AG20443 (cell line): ENCODE measurements around the gene NBPF26.
"Not testable (repeated sequence)": the region's sequence is repeated elsewhere in the genome, so short reads cannot be mapped to it uniquely, and the experiment has no call there.

ENCODE experiments used
- DNase-seq: peaks from one replicate; pipeline ENCODE4 v3.0.0; 2012; ENCODE audit warnings: low spot score, mixed read lengths

Gene NBPF26

DNA sequence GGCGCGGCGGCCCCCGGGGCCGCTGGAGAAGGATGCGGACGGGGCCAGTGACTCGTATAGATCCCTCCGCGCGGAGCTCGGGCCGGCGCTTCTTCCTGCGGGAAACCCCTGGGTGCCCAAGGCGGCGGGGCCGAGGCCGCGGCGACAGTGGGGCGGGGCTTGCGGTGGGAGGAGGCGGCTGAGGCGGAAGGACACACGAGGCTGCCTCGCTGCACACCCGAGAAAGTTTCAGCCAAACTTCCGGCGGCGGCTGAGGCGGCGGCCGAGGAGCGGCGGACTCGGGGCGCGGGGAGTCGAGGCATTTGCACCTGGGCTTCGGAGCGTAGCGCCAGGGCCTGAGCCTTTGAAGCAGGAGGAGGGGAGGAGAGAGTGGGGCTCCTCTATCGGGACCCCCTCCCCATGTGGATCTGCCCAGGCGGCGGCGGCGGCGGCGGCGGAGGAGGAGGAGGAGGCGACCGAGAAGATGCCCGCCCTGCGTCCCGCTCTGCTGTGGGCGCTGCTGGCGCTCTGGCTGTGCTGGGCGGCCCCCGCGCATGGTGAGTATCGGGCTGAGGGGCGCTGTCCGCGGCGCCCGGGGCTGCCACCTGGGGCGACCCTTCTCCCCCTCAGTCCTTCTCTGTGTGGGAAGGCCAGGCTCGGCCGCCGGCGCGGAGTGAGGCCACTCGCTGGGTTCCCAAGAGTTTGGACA lies at the start of gene NBPF26:
TSS of gene NBPF26 (plus strand) at position 231 of the 688 bp plus-strand sequence.
- DNase-seq = not testable (repeated sequence)

DNA sequence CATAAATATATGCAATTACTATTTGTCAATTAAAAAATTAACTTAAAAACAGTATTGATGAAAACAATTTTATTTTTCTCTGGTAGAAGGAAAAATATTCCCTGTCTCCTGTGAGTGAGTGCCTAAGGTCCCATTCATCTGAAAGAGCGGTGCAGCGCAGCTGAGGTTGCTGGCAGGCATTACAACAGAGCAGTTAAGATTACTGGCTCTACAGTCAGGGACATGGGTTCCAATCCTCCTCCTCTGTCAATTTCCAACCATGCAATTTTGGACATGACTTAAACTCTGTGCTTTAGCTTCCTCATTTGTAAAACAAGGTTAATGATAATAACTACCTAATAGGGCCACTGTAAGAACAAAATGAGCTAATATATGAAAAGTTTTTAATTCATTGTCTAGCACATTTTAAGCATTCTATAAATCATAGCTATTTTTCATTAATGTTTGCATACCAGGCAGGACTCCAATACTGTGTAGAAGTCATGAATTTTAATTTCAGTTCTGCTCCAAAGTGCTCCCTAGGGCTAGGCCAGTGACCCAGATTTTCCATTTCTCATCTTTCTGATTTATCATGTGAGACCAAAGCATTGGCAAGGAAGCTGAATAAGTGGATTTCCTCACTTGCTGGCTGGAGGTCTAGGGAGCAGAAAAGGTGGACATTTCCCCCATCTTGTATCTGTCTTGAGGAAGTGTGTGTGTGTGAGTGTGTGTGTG lies 43.5 kb upstream of the NBPF26 start:
- DNase-seq = not testable (repeated sequence)

DNA sequence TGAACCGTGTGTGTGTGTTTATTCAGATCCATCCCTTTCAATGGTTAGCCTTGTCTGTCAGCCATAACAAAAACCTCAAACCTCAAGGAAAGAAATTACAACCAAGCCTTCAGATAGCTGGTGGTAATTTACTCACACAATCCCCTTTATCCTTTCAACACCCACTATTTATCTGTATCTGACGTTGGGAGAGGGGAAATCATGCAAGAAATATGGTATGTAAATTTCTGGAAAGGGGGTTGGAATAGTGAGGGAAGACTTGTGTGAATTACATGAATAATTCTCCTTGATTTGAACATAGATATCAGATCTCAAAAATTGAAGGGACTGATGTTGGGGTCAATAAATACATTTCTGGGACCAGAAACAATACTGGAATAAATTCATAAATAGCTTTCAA lies 42.8 kb upstream of the NBPF26 start:
- DNase-seq = not testable (repeated sequence)

- DNase-seq = not testable (repeated sequence)
Observed at GRCh38 chr1:120684397-120684796, 39.3 kb upstream of the NBPF26 start.

DNA sequence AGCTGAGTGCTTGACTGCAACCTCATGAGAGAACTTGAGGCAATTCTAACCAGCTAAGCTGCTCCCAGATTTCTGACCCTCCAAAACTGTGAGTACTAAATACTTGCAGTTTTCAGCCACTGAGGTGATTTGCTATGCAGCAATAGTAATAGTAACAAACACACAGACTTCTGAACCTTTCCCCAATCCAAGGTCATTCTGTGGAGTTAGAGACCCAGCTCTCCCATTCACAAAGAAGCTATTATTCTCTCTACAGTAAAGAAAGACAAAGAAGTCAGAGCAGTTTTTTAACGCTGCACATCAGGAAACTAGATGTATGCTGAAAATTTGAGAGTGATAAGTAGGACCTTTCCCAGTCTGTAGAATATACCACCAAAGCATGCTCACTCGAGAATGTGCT lies 38.1 kb upstream of the NBPF26 start:
- not testable (repeated sequence) for DNase-seq

DNA sequence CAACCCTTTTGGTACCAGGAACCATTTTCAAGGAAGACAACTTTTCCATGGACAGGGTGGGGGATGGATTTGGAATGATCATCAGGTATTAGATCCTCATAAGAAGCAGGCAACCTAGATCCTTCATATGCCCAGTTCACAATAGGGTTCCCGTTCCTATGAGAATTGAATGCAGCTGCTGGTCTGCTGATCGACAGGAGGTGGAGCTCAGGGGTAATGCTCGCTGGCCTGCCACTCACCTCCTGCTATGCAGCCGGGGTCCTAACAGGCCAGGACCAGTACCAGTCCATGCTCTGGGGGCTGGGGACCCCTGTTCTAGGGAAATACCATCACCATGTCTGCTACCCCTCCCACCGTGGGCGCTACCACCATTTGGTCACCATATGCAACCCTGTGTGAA lies 36.5 kb upstream of the NBPF26 start:
- DNase-seq = not testable (repeated sequence)

- DNase-seq = not testable (repeated sequence)
Observed at GRCh38 chr1:120700807-120701562, 22.8 kb upstream of the NBPF26 start.

GRCh38 chr1:120723358-120723714 lies 409 bp upstream of the NBPF26 start:
- not testable (repeated sequence) for DNase-seq

GRCh38 chr1:120724507-120724906 lies 762 bp downstream of the NBPF26 start:
- DNase-seq = not testable (repeated sequence)

DNA sequence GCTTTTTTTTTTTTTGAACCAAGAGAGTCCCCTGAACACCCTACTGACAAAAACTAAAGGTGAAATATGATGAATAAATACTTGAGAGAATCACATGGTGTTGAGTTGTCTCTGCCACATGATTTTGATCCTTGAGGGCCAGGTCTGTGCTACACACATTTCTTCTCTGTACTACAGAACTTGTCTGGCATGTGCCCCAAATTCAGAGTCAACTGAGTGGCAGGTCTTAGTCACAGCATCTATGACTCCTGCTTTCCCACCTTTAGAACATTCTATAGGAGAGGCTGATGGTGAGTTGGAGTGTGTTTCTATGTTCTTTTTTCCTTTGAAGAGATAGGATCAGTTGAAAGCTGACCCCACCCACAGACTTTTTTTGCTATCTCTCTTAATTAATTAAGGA lies 5.1 kb downstream of the NBPF26 start:
- not testable (repeated sequence) for DNase-seq

DNA sequence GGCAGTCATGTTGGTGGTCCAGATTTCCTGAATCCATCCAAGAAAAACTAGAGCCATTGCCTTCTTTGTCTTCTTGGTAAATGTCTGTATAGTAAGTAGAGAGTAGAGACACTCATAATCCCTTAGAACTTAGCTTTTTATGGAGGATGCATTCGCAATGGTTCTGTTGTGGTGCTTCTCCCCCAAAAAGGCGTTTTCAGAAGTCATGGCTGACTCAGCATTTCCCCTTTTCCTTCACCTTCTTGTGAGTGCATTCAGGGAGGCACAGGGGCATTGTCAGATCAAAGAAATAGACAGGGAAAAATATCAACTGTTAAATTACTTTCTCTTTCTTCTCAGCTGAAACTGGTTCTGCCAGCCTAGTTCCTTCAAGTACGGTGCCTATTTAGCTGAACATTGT lies 45.3 kb downstream of the NBPF26 start:
- DNase-seq = not testable (repeated sequence)

DNA sequence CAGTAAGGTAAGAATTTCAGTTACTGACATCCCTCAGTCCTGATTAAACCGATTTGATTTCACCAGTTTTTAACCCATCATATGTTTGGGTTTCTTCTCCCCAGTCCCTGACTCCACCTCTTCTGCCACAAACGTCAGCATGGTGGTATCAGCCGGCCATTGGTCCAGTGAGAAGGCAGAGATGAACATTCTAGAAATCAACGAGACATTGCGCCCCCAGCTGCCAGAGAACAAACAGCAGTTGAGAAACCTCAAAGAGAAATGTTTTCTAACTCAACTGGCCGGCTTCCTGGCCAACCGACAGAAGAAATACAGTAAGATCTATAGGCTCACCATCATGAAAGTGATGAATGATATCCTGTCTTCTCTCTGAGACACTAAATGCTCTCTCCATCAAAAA lies 81.7 kb downstream of the NBPF26 start:
- not testable (repeated sequence) for DNase-seq

DNA sequence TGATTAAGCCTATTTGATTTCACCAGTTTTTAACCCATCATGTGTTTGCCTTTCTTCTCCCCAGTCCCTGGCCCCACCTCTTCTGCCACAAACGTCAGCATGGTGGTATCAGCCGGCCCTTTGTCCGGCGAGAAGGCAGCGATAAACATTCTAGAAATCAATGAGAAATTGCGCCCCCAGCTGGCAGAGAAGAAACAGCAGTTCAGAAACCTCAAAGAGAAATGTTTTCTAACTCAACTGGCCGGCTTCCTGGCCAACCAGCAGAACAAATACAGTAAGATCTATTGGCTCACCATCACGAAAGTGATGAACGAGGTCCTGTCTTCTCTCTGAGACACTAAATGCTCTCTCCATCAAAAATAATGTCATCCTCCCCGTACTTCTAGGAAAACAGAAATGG lies 88.1 kb downstream of the NBPF26 start:
- DNase-seq = not testable (repeated sequence)

DNA sequence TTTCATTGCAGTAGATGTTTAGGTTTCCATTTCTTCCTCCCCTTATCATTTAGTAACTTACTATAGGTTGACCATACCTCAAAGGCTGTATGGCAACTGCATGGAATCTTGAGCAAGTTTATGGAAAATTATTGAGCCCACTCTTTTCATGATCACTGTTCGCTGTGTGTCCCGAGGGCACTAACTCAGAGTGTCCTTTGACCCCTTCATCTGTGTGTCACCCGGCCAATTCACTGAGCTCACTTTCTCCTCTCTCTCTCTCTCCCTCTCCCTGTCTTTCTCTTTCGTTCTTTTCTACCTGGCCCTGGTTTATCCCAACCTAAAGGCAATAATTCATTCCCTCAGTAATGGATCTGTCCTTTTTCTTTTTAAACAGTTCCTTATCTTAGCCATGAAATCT lies 101.3 kb downstream of the NBPF26 start:
- not testable (repeated sequence) for DNase-seq

DNA sequence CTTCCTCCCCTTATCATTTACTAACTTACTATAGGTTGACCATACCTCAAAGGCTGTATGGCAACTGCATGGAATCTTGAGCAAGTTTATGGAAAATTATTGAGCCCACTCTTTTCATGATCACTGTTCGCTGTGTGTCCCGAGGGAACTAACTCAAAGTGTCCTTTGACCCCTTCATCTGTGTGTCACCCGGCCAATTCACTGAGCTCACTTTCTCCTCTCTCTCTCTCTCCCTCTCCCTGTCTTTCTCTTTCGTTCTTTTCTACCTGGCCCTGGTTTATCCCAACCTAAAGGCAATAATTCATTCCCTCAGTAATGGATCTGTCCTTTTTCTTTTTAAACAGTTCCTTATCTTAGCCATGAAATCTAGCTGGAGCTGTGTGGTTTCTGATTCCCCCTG lies 102.9 kb downstream of the NBPF26 start:
- DNase-seq = not testable (repeated sequence)

DNA sequence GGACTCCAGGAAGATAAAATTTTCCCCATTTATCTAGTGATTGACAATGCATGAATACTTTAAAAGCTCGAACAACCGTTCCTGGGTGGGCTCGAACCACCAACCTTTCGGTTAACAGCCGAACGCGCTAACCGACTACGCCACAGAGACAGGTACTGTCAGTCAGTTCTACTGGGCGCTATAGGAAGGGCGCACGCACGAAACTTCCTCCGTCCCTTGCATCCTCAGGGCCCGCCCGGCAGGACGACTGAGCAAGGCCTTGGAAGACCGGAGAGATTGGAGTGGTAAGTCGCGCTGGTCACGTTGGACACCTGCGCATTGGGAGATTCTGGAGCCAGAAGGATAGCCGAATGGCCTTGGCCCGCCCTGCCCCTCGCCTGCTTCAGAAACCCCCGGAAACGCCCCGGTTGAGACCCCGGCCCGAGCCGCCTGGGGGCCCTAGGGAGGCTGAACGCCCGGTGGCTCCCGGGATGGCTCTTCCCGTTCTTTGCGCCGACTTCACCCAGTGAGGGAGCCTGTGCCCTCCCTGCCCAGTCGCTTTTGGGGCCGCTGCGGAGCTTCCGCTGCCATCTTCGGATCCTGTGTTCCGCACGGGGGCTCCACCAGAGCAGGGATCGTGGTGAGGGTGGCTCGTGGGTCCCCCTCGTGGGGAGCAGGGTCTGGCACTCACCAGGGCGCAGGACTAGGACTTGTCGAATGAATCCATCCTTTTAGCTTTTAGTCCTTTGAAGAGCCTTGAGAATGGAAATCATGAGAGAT lies 120.6 kb downstream of the NBPF26 start:
- peak; percentile 1 for DNase-seq

GRCh38 chr1:120844945-120845330 lies 121.2 kb downstream of the NBPF26 start:
- DNase-seq = not testable (repeated sequence)

DNA sequence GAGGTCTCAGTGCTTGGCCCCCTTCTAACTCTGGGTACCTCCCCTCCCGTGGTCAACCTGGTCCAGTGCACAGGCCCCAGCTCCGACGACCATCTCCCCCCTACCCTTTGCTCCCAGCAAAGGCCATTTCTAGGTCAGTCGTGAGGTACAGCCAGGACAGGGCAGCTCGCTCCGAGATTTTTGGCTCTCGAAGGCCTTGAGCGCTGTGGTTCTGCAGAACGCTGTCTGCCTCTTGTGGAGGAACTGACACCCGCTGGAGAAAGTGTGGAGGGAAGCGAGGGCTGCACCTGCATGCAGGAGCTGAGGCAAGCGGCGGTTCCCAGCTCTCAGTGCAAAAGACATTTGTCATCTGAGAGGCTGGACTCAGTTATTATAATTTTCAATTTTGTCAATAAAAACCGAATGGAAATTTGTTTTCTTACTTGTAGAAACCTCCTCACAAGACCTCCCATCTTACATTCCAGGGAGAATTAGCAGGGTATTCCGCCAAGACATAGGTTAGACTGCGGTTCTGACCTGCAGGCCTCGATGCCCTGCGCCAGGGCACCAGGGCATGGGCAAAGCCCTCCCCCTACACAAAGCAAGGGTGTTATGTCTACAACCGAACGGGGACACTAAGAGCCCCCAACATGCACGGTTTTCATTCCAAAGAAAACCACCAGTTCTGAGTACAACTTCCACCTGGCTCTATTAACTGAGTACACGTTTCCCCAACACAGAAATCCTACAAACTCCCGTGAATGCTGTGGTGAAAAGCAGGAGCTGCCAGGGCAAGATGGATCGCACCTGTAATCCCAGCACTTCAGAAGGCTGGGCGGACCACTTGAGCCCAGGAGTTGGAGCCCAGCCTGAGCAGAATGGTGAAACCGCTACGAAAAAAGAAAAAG lies 125.9 kb downstream of the NBPF26 start:
- not testable (repeated sequence) for DNase-seq

DNA sequence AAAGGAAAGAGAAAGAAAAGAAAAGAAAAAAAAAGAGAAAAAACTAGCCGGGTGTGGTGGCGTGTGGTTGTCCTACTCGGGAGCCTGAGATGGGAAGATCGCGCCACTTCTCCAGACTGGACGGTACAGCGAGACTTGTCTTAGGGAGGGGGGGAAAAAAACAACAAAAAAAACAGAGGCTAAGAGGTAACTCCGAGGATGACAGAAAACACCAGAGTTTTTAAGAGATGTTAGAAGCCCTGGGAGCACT lies 126.5 kb downstream of the NBPF26 start:
- DNase-seq = not testable (repeated sequence)

GRCh38 chr1:120850537-120851421 lies 127.0 kb downstream of the NBPF26 start:
- DNase-seq = peak; percentile 14
